Kidney tubule cell (primary cell): ENCODE results near the gene HCN4.

Experiments
- DNase-seq: peaks from one replicate; pipeline ENCODE4 v3.0.0-alpha.2; 2018; ENCODE audit warnings: low spot score

HCN4 gene

DNA sequence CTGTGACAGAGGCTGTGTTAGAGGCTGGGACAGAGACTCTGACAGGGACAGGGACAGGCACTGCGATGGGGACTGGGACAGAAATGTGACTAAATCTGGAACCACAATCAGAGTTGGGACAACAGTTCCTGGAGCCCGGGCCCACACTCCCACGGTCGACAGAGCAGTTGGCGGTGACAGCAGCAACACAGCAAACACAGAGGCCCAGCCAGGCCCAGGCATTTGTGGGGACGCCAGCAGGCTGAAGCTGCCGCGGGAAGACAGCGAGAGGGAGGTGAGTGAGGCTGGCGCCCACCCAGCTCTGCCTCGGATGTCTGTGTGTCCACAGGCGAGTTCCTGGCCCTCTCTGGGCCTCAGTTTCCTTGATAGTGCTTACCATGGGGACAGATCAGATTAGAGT, 9.3 kb upstream of the HCN4 start:
- DNase-seq, result no peak

DNA sequence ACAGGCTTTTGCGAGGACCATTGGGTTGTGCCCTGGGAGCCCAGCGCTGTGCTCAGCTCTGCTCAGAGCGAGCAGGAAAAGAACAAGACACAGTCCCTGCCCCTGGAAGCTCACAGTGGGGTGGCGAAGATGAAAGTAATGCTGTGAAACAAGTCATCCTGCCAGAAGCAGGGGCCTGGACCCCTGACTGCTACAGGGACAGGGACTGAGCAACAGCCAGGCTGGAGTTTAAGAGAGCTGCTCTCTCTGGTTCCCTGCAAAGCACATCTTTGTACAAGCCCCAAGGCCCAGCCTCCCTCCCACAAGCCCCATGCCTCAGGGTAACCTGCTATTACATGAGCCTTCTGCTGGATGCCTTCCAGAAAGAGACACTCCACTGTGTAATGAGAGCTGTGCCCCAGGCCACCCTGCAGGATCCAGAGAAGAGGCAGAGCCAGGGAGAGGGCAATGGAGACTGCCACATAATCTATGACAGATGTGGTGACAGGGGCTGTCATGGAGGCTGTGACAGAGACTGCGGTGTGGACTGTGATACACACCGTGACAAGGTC, 7.1 kb upstream of the HCN4 start:
- DNase-seq, result no peak

DNA sequence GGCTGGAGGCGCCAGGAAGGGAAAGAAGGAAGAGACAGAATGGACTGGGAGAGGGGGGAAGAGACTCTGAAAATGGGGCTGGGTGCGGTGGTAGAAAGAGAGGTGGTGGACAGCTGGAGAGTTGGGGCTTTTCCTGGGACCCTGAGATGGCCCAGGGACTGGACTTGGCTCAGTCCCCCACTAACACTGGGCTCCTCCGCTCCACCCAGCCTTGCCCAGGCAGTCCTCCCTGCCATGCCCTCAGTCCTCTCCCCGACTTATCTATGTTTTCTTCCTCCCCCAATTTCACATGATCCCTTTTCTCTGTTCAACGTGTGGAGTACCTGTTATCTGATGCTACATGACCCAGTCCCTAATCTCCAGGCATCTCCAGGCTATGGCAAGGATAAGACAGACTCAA, 6.3 kb upstream of the HCN4 start:
- DNase-seq, result no peak

DNA sequence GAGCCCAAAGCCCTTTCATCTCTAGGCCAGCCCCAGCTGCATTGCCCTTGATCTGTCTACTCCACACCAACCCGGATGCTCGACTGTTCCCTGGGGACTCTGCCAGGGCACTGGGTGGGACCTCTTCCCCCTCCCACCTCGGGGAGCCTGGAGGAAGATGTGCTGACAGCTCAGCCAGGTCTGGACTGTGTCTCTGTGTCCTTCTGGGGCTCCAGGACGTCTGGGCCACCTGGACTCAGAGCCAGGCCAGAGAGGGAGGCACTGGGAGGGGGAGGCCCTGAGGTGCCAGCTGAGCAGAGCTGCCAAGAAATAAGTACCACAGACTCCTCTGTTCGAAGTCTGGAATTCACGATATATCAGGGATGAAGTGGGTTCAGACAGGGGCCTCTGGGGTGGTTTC, 5.8 kb upstream of the HCN4 start:
- no peak for DNase-seq

DNA sequence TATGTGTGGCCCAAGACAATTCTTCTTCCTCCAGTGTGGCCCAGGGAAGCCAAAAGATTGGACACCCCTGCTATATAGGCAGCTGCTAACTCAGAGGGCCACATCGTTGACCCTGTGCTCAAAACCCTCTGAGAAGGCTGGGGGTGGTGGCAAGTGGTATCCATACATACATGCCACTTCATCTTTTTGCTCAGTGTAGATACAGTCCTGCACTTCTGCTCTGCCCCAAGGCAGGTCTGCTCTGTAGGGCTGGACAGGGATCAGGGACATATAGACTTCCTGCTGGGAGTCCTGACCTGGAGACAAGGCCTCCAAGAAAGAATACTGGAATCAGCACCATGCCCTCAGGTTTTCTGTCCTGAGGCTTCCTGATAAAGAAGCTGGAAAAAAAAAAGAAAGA, 4.5 kb upstream of the HCN4 start:
- no peak for DNase-seq

DNA sequence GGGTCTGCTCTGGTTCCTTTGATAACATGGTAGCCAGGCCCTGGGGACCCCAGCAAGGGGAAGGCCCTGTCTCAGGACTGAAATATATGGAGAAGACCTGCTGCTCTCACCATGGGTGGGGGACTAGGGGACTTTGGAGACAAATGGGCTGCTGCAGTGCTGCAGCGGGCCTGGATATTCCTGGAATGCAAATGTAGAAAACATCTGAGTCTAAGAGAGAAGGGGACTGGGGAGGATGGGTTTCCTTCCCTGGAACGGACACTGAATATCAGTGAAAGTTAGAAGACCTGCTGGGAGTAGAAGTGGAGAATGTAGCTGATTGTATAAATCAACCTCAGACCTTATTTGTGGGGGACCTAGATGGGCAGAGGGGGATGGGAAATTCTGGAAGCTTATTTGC, 3.1 kb upstream of the HCN4 start:
- no peak for DNase-seq

DNA sequence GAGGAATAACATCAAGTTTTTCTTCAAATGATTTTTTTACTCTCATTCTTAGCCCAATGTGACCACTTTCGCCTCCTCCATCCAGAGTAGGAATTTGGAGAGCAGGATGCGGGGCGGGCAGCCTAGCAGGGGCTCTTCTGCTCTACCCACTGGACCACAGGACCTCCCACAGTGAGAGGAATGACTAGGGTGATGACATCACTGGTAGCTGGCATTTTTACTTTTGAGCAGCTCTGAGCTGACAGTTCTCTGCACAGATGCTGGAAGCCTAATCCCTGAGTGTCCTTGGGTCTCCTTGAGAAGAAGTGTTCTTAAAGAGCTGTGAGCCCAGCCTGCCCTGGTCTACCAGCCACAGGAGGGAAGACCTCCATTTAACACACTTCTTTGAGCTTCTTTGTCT, 1.4 kb upstream of the HCN4 start:
- DNase-seq, result no peak

DNA sequence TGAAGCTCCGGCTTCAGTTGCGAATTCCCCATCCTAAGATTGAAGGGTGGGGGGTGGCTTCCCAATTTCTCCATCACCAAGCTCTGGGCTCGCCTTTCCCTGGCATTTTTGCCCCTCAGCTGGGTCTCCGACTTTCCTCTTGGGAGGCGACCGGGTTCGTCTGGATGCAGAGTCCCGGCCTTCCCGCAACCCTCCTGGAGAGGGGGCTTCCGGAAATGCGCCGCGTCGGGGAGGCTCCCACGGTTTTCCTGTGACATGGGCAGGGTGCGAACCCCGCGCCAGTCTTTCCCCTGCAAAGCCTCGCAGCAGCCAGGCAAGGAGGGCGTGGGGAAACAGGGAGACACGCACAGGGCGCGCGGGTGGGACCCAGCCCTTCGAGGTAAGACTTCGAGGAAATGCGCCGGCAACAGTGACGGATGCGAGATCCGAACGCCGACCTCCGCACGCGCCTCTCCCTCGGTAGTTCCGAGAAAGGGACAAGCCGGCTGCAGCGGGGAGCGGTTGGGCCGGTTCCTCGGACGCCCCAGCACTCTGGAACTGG, 466 bp upstream of the HCN4 start:
- no peak for DNase-seq

DNA sequence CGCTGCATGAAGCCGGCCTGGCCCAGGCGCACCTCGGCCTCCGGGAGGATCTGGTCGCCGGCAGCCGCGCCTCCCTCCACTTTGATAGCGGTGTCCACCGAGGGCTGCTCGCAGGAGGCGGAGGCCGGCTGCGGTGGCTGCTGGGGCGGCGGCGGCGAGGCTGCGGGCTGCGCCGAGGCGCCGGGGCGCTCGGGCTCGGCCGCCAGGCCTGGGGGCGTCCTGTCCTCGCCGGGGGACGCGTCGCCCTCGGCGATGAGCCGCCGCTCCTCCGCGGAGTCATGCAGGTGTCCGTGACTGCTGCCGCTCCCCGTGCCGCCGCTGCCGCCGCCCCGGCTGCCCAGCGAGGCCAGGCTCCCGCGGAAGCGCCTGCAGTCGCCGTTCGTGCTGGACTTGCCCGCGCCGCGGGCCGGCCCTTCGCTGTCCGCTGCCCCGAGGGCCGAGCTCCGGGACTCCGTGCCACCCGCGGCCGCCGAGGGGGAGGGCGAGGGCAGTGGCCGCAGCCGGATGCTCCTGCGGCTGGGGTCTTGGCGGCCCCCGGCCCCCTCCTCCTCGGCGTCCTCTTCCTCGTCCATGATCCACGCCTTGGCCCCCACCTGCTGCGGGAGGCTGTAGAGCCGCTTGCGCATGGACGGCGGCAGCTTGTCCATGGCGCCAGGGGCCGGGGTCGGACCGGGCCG, 996 bp downstream of the HCN4 start:
- no peak for DNase-seq

DNA sequence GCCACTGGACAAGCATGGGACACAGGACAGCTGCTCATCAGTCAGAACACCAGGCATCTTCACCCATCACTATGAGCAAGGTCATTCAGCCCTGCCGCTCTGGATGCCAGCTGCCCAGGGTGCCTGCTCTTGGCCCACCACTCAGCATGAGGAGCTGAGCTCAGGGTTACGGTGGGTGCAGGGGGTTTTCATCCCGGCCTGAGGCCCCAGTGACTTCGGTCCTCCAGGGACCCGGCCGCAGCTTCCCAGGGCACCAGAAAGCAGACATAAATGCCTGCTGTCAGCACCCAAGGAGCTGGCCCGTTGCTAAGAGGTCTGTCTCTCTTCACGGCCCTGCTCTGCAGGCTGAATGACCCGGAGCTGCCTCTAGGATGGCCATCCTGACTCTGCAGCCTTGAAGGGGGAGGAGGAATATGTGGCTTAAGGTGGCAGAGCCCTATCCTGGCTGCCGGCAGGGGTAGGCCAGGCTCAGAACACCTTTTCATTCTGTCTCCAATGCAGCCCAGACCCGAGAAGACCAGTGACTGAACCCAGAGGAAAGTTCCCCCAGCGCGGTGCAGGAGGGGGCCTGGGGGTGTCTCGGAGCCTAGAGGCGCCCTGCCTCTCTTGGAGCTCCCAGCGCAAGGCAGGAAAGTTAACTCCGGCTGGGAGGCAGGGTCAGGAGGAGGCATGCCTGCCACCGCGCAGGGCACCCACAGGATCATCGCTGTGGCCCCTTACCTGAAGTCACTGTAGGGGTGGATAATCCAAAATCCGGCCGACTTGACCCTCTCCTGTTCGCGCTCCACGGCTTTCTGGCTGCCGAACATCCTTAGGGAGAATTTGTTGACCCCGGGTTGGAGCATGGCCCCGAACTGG, 1.8 kb downstream of the HCN4 start:
- DNase-seq, result no peak

DNA sequence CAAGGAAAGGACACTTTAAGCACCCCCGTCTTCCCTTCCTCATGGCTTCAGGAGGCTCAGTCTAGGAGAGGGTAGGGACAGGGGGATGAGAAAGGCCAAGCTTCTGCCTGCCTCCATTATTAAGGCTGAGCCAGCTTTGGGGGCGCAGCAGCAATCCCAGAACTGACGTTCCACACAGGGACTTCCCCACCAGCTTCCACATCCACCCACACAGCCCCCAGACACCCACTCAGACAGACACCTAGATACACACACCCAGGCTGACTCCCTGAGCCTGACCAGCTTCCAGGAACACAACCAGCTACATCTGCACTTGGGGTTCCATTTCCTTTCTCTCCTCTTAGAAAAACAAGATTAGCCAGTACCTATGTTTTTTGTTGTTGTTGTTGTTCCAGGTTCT, 4.7 kb downstream of the HCN4 start:
- no peak for DNase-seq

DNA sequence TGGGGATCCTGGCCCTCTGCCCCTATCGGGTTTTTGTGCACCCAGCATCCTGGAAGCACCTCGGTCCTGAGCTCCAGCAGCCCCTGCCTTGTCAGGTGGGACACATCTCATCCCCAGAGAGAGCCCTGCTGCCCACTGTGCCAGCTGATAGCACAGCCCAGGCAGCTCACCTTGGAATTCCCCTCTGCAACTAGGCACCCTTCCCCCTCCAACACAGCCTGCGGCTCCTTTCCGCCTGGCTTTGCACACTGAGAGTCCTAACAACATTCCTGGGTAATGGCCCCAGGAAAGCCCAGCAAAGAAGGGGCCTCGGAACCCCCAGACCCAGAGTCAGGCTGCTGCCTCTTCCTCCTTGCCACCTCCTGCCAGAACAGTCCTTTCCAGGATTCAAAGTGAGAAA, 5.9 kb downstream of the HCN4 start:
- DNase-seq, result peak; percentile 62

DNA sequence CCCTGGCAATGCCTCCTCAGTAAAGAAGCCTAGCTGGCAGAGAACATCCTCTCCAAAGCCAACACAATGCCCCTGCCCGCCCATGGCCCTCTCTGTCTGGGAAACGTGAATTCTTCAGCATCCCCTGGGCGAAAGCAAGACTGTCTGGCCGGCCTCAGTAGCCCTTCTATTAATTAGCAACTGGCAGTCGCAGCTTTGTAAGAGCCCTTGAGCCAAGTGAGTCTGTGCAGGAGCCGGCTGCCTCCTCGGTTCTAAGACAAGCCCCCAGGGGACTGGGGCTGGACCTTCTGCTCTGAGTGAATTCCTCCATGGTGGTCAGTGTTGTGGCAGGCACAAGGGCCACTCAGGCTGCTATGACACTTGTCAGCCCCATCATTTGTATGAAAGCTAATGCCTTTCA, 7.4 kb downstream of the HCN4 start:
- no peak for DNase-seq

DNA sequence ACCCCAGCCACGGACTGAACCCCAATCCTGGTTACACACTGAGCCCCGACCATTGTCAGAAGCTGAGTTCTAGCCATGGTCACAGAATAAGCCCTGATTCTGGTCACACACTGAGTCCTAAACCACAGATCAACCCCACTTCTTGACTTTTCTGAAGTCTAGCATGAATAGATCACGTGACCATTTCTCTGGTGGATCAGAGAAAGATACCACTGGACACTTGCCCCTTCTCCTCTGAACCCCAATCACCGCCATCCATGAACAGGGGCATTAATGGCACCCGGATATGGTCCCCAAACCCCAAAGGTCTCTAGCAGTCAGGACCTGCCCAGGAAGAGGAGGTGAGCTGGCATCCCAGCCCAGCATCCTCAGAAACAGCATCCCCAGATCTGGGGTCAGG, 9.1 kb downstream of the HCN4 start:
- DNase-seq, result no peak

DNA sequence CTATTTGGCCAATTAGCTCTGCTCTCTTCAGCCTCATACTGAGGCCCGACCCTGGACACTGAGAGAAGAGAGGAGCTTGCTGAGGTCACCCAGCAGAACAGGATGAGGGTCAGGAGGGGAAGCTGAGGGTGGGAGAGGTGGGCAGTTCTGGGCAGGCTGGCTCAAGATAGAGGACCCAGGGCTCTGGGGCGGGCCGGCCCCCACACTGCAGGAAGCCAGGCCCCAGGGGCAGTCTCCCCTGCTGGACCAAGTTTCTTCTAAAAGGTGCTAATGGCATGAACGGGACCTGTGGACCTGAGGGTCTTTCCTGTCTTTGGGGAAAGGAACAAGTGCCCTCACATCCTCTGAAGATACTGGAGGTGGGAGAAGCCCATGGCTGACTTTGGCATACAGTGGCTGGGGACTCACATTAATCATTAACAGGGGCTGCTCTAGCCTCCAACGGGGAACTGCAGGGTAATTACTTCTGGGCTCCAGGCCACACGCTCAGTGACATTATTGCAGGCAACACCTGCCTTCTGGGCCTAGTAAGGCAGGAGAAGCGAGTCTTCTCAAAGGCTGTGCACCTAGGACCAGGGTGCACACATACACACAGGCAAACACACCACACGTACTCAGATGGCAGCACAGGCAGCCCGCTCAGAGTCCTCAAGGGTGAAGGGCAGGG, 10.6 kb downstream of the HCN4 start:
- DNase-seq, result peak; percentile 39

DNA sequence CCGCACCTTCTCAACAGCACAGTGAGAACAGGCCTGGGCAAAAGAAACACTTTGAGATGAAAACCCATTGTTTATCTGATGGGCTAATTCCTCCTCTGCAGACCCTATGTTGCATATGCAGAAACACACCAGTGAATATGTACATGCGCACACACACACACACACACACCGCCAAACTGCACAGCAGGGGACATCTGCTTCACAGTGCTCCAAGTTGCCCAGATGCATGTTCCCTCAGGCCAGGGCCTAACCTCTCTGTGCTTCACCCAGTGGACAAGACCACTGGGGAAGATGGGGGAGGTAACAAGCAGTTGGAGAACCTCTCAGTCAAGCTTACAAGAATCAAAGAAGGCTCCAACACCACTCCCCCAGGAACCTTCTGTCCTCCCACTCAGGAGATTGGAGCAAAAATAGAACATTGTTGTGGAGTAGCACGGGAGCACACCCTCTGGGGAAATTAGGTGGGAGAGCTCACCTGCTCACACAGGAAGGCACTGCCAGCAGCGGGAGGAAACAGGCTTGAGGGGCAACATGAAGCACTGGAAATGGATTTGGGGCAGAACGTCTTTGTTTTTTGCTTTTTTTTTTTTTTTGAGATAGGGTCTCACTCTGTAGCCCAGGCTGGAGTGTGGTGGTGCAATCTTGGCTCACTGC, 13.0 kb downstream of the HCN4 start:
- DNase-seq, result no peak

DNA sequence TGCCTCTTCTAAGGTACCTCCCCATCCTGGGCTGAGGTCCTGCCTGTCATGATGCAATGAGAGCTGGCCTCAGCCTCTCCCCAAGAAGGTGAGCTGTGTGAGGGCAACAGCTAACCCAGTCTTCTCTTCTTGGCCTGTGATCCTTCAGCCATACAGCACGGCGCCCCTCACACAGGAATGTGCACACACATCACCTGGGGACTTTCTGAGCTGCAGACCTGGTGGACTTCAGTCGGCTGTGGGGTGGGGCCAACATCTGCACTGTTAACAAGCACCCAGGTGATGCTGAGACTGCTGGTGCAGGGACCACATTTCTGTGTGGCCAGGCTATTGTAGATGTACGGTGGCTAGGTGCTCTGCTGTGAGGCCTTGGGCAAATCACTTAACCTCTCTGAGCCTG, 14.5 kb downstream of the HCN4 start:
- no peak for DNase-seq

DNA sequence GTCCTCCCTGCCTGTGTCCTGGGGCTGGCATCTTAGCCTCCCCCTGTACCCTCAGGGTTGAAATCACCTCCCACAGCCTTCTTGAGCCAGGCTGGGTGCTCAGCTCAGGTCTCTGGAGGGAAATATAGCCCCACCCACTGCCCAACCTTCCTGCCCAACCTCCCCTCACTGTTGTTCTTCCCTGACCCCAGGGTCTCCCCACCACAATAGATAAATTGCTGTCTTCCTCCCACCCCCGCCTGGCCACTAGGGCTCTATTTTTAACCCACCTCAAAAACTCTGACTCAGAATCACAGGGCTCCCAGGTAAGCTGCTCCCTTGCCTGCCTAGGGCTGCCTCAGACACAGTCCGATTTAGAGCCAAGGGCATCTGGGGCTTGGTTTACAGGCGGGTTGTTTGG, 15.0 kb downstream of the HCN4 start:
- no peak for DNase-seq

DNA sequence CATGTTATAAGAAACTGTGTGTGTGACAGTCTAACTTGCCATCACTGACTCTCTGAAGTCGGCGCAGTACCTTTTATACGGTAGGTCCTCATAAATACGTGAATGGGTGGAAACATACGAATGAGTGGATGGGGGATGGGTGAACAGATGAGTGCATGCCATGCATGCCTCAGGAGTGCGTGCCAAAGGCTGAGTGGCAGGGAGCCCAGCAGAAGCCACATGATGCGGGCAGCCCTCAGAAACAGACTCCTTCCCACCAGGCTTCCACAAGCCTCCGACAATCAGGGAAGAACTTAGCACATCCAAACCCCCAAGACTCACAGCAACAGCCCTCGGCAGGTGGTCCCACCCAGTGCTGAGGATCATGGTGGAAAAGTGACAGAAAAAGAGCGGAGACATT, 16.7 kb downstream of the HCN4 start:
- DNase-seq, result peak; percentile 28

DNA sequence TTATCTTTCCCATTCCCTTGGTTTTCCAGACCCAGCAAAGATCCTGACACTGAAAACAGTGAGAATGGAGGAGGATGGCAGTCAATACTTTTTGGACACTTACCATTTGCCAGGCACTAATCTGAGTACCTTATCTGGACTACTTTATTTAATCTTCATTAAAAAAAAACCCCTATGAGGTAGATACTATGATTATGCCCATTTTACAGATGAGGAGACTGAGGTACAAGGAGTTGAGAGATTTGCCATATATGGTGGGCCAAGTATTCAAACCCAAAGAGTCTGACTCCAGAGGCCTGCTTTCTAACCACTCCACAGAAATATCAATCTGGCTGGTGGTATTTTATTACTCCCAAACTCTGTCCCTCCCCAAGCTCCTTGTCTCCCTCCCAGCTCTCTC, 19.6 kb downstream of the HCN4 start:
- no peak for DNase-seq

DNA sequence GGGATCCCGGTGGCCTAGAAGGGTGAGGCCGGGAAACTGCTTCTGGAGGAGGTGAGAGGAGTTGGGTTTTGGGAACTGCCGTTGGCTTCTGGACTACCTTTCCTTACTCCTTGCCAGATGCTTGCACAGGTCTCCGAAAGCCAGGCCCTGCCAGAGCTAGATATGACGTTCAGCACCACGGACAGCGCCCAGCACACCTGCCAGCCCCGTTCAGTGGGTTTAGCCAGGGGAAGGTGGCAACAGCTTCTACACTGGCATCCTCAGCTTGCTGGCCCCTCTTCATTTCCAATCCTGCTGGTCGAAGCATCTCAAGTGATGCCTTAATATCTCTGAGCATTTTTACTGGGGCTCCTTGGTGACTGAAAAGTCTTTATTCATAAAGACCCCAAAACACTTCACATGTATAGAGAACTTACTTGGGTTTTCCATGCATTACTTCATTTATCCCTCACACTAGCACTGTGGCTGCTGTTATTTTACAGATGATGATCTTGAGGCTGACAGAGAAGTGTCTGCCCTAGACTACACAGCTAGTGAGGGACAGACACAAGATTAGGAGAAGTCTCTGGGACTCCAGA, 21.9 kb downstream of the HCN4 start:
- peak; percentile 69 for DNase-seq

DNA sequence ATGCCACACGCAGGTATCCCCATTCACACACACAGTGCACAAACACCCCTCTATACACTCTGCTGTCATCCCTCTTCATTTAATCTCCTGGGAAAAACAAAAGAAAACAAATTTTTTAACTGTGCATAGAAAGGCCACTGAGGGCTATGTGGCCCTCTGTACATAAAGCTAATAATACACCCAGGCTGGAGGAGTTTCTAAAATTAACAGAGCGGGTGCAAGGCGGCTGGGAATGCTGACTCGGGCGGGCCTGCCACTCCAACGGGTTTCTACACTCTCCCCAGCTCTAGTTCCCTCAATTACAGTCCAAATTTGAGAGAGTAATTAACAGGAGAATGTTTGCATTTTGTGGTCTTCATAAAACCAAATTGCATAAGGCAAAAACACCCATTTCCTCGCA, 23.1 kb downstream of the HCN4 start:
- DNase-seq, result no peak
